ENCODE measurements around the gene NBAS. TPM values are rescaled to one million over a fixed set of nuclear protein-coding genes. Genes with fewer than 3 reads are reported as not detected.

Gene NBAS
- total and polyA plus RNA-seq, 10 of the 15 experiments (the other 5 are each of a cell fraction or from before 2014, with no cell fraction given), result 4.3 to 32.7 (median 20.8) TPM

GRCh38 chr2:15287447-15288184 lies 273.5 kb downstream of the NBAS start (continued):
- no peak for TF ChIP-seq RAD51 (IDR thresholded peaks at IDR 0.05)

- no peaks in the 10 kb centered on the region for H3K79me2 ChIP-seq (ENCODE audit: control insufficient read depth, insufficient read depth, low read length)
- H3K36me3 ChIP-seq (ENCODE audit: control insufficient read depth in 2 of 2, insufficient read depth in 2 of 2, low read length in 1 of 2), result no peaks in the 10 kb centered on the region
- SMC1A ChIA-PET (ENCODE audit: uncharacterized antibody, unreplicated experiment), result no interaction called here
- in situ Hi-C loops (cut with MboI), result no loop called here
- 100% methylated on average over 1 of the region's 1 CpG for WGBS (ENCODE audit: insufficient coverage, insufficient replicate concordance, low lambda C conversion rate, missing lambda C conversion rate)
- DNase-seq (ENCODE audit: low read depth, low spot score), result no peak
- no TSS peak for BruUV-seq (replicated peaks)
- H3K27me3 ChIP-seq (replicated peaks in 1 of 2; ENCODE audit: control insufficient read depth in 2 of 2, insufficient read depth in 2 of 2, low read length in 1 of 2), result no peaks in the 10 kb centered on the region
- H3K4me3 ChIP-seq, result no peak overlapping the region
- no peak overlapping the region for H3K27ac ChIP-seq (ENCODE audit: control insufficient read depth, insufficient read depth)
- no peaks in the 10 kb centered on the region for H4K20me1 ChIP-seq (ENCODE audit: control insufficient read depth, insufficient read depth)
- no peak overlapping the region for H3K9ac ChIP-seq (ENCODE audit: control insufficient read depth, insufficient read depth, low read length)
- CTCF ChIA-PET, result interaction anchor here (0.8 kb wide), 1 partner anchor 10 kb away, joined by 3 read pairs; no protein-coding TSS in a partner anchor
- FAIRE-seq, result no peak
- H3K4me2 ChIP-seq (ENCODE audit: control insufficient read depth, insufficient read depth), result no peak overlapping the region
- RAD21 ChIA-PET (ENCODE audit: unreplicated experiment), result no interaction called here
- intact Hi-C loops (cut with micrococcal nuclease; ENCODE audit: unreplicated experiment), result no loop called here
- POLR2A ChIA-PET, result no interaction called here
- no peak overlapping the region for H2AFZ ChIP-seq (ENCODE audit: control insufficient read depth, low read depth, low read length)
- no peak for ATAC-seq
- TF ChIP-seq NR2F1 (conservative IDR thresholded peaks at IDR 0.05), result no peak
- TF ChIP-seq HSF1 (IDR thresholded peaks at IDR 0.05; ENCODE audit: low read depth, low read length), result no peak
- TF ChIP-seq SIN3A (IDR thresholded peaks at IDR 0.05; ENCODE audit: low read depth, low read length), result no peak
- no peaks in the 10 kb centered on the region for H3K4me1 ChIP-seq (ENCODE audit: control insufficient read depth, insufficient read depth, low read length)
- H3K9me3 ChIP-seq (replicated peaks; ENCODE audit: control insufficient read depth, insufficient read depth, low read length), result no peaks in the 10 kb centered on the region
Measured at GRCh38 chr2:15284614-15285013, 276.5 kb downstream of the NBAS start.

Data from GM12878 (cell line).